ENCODE measurements around the gene ARFGAP1.

ARFGAP1 gene

GRCh38 chr20:63317601-63318291 lies 45.1 kb downstream of the ARFGAP1 start:
- no peak for DNase-seq (ENCODE audit: insufficient read length, low spot score)
- FAIRE-seq = no peak
- TF ChIP-seq POLR2AphosphoS5 (IDR thresholded peaks at IDR 0.05; ENCODE audit: low read depth, low read length) = no peak
- no peak for TF ChIP-seq POU2F2 (IDR thresholded peaks at IDR 0.05; ENCODE audit: low read depth, low read length)
- TF ChIP-seq PAX5 (IDR thresholded peaks at IDR 0.05; ENCODE audit: insufficient read depth, low read length, severe bottlenecking) = no peak
- no peak for TF ChIP-seq POLR2A (IDR thresholded peaks at IDR 0.05; ENCODE audit: low read depth, low read length)
- TF ChIP-seq TAF1 (IDR thresholded peaks at IDR 0.05; ENCODE audit: low read depth, low read length) = no peak
- no peak for TF ChIP-seq SPI1 (IDR thresholded peaks at IDR 0.05; ENCODE audit: low read depth, low read length)

GRCh38 chr20:63318391-63319163 lies 46.0 kb downstream of the ARFGAP1 start:
- TF ChIP-seq POU2F2 (IDR thresholded peaks at IDR 0.05; ENCODE audit: low read depth, low read length) (no peak), POLR2A (IDR thresholded peaks at IDR 0.05; ENCODE audit: low read depth, low read length) (no peak), SPI1 (IDR thresholded peaks at IDR 0.05; ENCODE audit: low read depth, low read length) (no peak), PAX5 (IDR thresholded peaks at IDR 0.05; ENCODE audit: insufficient read depth, low read length, severe bottlenecking) (no peak), POLR2AphosphoS5 (IDR thresholded peaks at IDR 0.05; ENCODE audit: low read depth, low read length) (no peak), TAF1 (IDR thresholded peaks at IDR 0.05; ENCODE audit: low read depth, low read length) (no peak)
- DNase-seq (ENCODE audit: insufficient read length, low spot score) = no peak
- FAIRE-seq = no peak

- TF ChIP-seq POLR2AphosphoS5 (IDR thresholded peaks at IDR 0.05; ENCODE audit: low read depth, low read length) (no peak), SPI1 (IDR thresholded peaks at IDR 0.05; ENCODE audit: low read depth, low read length) (no peak), POLR2A (IDR thresholded peaks at IDR 0.05; ENCODE audit: low read depth, low read length) (no peak), TAF1 (IDR thresholded peaks at IDR 0.05; ENCODE audit: low read depth, low read length) (no peak), PAX5 (IDR thresholded peaks at IDR 0.05; ENCODE audit: insufficient read depth, low read length, severe bottlenecking) (no peak), POU2F2 (IDR thresholded peaks at IDR 0.05; ENCODE audit: low read depth, low read length) (no peak)
- FAIRE-seq = no peak
- no peak for DNase-seq (ENCODE audit: insufficient read length, low spot score)
These were observed 46.8 kb downstream of the ARFGAP1 start for GRCh38 chr20:63319164-63320040.

GRCh38 chr20:63320041-63320511 lies 47.5 kb downstream of the ARFGAP1 start:
- TF ChIP-seq TAF1 (IDR thresholded peaks at IDR 0.05; ENCODE audit: low read depth, low read length) (no peak), PAX5 (IDR thresholded peaks at IDR 0.05; ENCODE audit: insufficient read depth, low read length, severe bottlenecking) (no peak), POLR2AphosphoS5 (IDR thresholded peaks at IDR 0.05; ENCODE audit: low read depth, low read length) (no peak), POU2F2 (IDR thresholded peaks at IDR 0.05; ENCODE audit: low read depth, low read length) (no peak), POLR2A (IDR thresholded peaks at IDR 0.05; ENCODE audit: low read depth, low read length) (no peak), SPI1 (IDR thresholded peaks at IDR 0.05; ENCODE audit: low read depth, low read length) (no peak)
- no peak for DNase-seq (ENCODE audit: insufficient read length, low spot score)
- no peak for FAIRE-seq

- TF ChIP-seq SPI1 (IDR thresholded peaks at IDR 0.05; ENCODE audit: low read depth, low read length) (no peak), POLR2A (IDR thresholded peaks at IDR 0.05; ENCODE audit: low read depth, low read length) (no peak), TAF1 (IDR thresholded peaks at IDR 0.05; ENCODE audit: low read depth, low read length) (no peak), POU2F2 (IDR thresholded peaks at IDR 0.05; ENCODE audit: low read depth, low read length) (no peak), POLR2AphosphoS5 (IDR thresholded peaks at IDR 0.05; ENCODE audit: low read depth, low read length) (no peak), PAX5 (IDR thresholded peaks at IDR 0.05; ENCODE audit: insufficient read depth, low read length, severe bottlenecking) (no peak)
- FAIRE-seq (no peak), DNase-seq (ENCODE audit: insufficient read length, low spot score) (no peak)
These were observed 48.1 kb downstream of the ARFGAP1 start for GRCh38 chr20:63320616-63321147.

- FAIRE-seq (no peak), DNase-seq (ENCODE audit: insufficient read length, low spot score) (no peak)
These were observed 48.7 kb downstream of the ARFGAP1 start for GRCh38 chr20:63321148-63321831.

GRCh38 chr20:63322146-63322932 lies 49.7 kb downstream of the ARFGAP1 start:
- no peak for TF ChIP-seq POU2F2 (IDR thresholded peaks at IDR 0.05; ENCODE audit: low read depth, low read length)
- no peak for TF ChIP-seq POLR2A (IDR thresholded peaks at IDR 0.05; ENCODE audit: low read depth, low read length)
- TF ChIP-seq PAX5 (IDR thresholded peaks at IDR 0.05; ENCODE audit: insufficient read depth, low read length, severe bottlenecking) = no peak
- TF ChIP-seq SPI1 (IDR thresholded peaks at IDR 0.05; ENCODE audit: low read depth, low read length) = no peak
- no peak for TF ChIP-seq TAF1 (IDR thresholded peaks at IDR 0.05; ENCODE audit: low read depth, low read length)
- no peak for DNase-seq (ENCODE audit: insufficient read length, low spot score)
- FAIRE-seq = no peak

More at GRCh38 chr20:63321148-63321831, 48.7 kb downstream of the ARFGAP1 start:
- TF ChIP-seq SPI1 (IDR thresholded peaks at IDR 0.05; ENCODE audit: low read depth, low read length) (no peak), POLR2A (IDR thresholded peaks at IDR 0.05; ENCODE audit: low read depth, low read length) (no peak), PAX5 (IDR thresholded peaks at IDR 0.05; ENCODE audit: insufficient read depth, low read length, severe bottlenecking) (no peak), POU2F2 (IDR thresholded peaks at IDR 0.05; ENCODE audit: low read depth, low read length) (no peak), TAF1 (IDR thresholded peaks at IDR 0.05; ENCODE audit: low read depth, low read length) (no peak), POLR2AphosphoS5 (IDR thresholded peaks at IDR 0.05; ENCODE audit: low read depth, low read length) (no peak)

Measured in GM12891 (cell line).